ENCODE measurements around the gene SLC13A3. TPM values are rescaled to one million over a fixed set of nuclear protein-coding genes. Genes with fewer than 3 reads are reported as not detected.

Gene SLC13A3
- total RNA-seq, 1 experiment from 2014 or later: 0.39 TPM

GRCh38 chr20:46545827-46546138, 105.5 kb downstream of the SLC13A3 start:
- DNase-seq: no peak
- Histone ChIP-seq H3K27me3 (replicated peaks; ENCODE audit: control insufficient read depth, insufficient read depth, low read length) (no peaks in the 10 kb centered on the region), H3K9me3 (no peaks in the 10 kb centered on the region), H3K4me3 (ENCODE audit: low read depth, low read length) (no peak overlapping the region), H3K36me3 (ENCODE audit: control insufficient read depth, insufficient read depth, low read length) (no peaks in the 10 kb centered on the region), H3K4me1 (no peaks in the 10 kb centered on the region)
- H3K4me3 Mint-ChIP-seq (ENCODE audit: unreplicated experiment): no peak overlapping the region
- H3K27ac Mint-ChIP-seq (ENCODE audit: unreplicated experiment): no peak overlapping the region
- no peaks in the 10 kb centered on the region for H3K9me3 Mint-ChIP-seq (ENCODE audit: unreplicated experiment)
- intact Hi-C loops (cut with micrococcal nuclease; ENCODE audit: unreplicated experiment): no loop called here
- ChIA-PET CTCF (no interaction called here), POLR2A (no interaction called here)
- H3K36me3 Mint-ChIP-seq (ENCODE audit: insufficient read depth, unreplicated experiment): no peaks in the 10 kb centered on the region
- peaks cover 4% of the 10 kb centered on the region for H3K27me3 Mint-ChIP-seq (ENCODE audit: insufficient read depth, unreplicated experiment)
- no TSS peak for BruUV-seq (replicated peaks)
- H3K4me1 Mint-ChIP-seq (ENCODE audit: low read depth, unreplicated experiment): no peaks in the 10 kb centered on the region
- TF ChIP-seq, protein P1, sequence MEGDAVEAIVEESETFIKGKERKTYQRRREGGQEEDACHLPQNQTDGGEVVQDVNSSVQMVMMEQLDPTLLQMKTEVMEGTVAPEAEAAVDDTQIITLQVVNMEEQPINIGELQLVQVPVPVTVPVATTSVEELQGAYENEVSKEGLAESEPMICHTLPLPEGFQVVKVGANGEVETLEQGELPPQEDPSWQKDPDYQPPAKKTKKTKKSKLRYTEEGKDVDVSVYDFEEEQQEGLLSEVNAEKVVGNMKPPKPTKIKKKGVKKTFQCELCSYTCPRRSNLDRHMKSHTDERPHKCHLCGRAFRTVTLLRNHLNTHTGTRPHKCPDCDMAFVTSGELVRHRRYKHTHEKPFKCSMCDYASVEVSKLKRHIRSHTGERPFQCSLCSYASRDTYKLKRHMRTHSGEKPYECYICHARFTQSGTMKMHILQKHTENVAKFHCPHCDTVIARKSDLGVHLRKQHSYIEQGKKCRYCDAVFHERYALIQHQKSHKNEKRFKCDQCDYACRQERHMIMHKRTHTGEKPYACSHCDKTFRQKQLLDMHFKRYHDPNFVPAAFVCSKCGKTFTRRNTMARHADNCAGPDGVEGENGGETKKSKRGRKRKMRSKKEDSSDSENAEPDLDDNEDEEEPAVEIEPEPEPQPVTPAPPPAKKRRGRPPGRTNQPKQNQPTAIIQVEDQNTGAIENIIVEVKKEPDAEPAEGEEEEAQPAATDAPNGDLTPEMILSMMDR (IDR thresholded peaks at IDR 0.05; ENCODE audit: insufficient read depth in 1 of 2, low read depth in 1 of 2, low read length in 1 of 2, severe bottlenecking in 1 of 2, unreplicated experiment in 1 of 2): no peak

DNA sequence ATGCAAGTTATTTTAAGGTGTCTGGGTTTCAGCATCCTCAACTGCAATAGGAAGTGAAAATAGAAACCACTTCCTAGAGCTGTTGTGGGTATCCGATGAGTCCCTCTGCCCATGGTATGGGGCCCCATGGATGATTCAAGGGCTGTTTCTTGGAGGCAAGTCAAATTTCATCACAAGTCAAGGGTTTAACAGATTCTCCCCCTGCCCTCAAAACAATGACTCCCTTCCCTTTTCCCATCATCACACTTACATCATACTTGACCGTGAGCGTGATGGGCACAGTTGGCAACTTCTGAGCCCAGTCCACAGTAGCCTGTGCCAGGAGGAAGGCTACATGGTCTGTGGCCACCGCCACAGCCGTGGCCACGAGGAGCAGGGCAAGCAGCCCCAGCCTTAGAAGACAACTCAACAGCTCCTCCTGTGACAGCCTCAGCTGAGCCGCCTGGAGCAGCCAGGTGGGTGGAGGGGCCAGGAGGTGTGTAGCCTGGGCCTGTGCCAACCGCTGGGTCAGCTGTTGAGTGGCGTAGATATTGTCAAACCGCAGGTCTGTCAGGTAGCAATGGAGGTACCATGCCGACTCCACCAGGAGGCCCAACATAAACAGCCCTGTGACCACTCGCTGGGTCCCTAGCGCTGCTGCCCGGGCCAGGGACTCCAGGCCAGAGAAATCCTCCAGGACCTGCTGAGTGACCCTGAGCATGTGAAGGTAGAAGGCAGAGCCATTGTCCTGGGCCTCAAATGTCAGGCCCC, 106.0 kb downstream of the SLC13A3 start:
- no peaks in the 10 kb centered on the region for H3K36me3 ChIP-seq (ENCODE audit: control insufficient read depth, insufficient read depth, low read length)
- BruUV-seq (replicated peaks): no TSS peak
- Mint-ChIP-seq H3K9me3 (ENCODE audit: unreplicated experiment) (no peaks in the 10 kb centered on the region), H3K27me3 (ENCODE audit: insufficient read depth, unreplicated experiment) (peaks cover 8% of the 10 kb centered on the region), H3K36me3 (ENCODE audit: insufficient read depth, unreplicated experiment) (no peaks in the 10 kb centered on the region), H3K4me3 (ENCODE audit: unreplicated experiment) (no peak overlapping the region), H3K27ac (ENCODE audit: unreplicated experiment) (no peak overlapping the region), H3K4me1 (ENCODE audit: low read depth, unreplicated experiment) (no peaks in the 10 kb centered on the region)
- H3K27me3 ChIP-seq (replicated peaks; ENCODE audit: control insufficient read depth, insufficient read depth, low read length): no peaks in the 10 kb centered on the region
- ChIA-PET POLR2A (no interaction called here), CTCF (interaction anchor here (0.5 kb wide), 1 partner anchor 405 kb away, joined by 4 read pairs; no protein-coding TSS in a partner anchor)
- H3K4me3 ChIP-seq (ENCODE audit: low read depth, low read length): no peak overlapping the region
- DNase-seq: no peak
- H3K9me3 ChIP-seq: no peaks in the 10 kb centered on the region
- intact Hi-C loops (cut with micrococcal nuclease; ENCODE audit: unreplicated experiment): no loop called here
- TF ChIP-seq, protein P1 (IDR thresholded peaks at IDR 0.05; ENCODE audit: insufficient read depth in 1 of 2, low read depth in 1 of 2, low read length in 1 of 2, severe bottlenecking in 1 of 2, unreplicated experiment in 1 of 2): no peak
- no peaks in the 10 kb centered on the region for H3K4me1 ChIP-seq

GRCh38 chr20:46544576-46544975, 106.7 kb downstream of the SLC13A3 start:
- no peaks in the 10 kb centered on the region for H3K9me3 Mint-ChIP-seq (ENCODE audit: unreplicated experiment)
- TF ChIP-seq, protein P1 (IDR thresholded peaks at IDR 0.05; ENCODE audit: insufficient read depth in 1 of 2, low read depth in 1 of 2, low read length in 1 of 2, severe bottlenecking in 1 of 2, unreplicated experiment in 1 of 2): no peak
- DNase-seq: no peak
- H3K27me3 ChIP-seq (replicated peaks; ENCODE audit: control insufficient read depth, insufficient read depth, low read length): no peaks in the 10 kb centered on the region
- H3K4me1 Mint-ChIP-seq (ENCODE audit: low read depth, unreplicated experiment): no peaks in the 10 kb centered on the region
- intact Hi-C loops (cut with micrococcal nuclease; ENCODE audit: unreplicated experiment): no loop called here
- POLR2A ChIA-PET: no interaction called here
- no TSS peak for BruUV-seq (replicated peaks)
- H3K4me3 Mint-ChIP-seq (ENCODE audit: unreplicated experiment): no peak overlapping the region
- H3K27ac Mint-ChIP-seq (ENCODE audit: unreplicated experiment): no peak overlapping the region
- no peaks in the 10 kb centered on the region for H3K4me1 ChIP-seq
- no peaks in the 10 kb centered on the region for H3K36me3 ChIP-seq (ENCODE audit: control insufficient read depth, insufficient read depth, low read length)
- H3K36me3 Mint-ChIP-seq (ENCODE audit: insufficient read depth, unreplicated experiment): no peaks in the 10 kb centered on the region
- H3K27me3 Mint-ChIP-seq (ENCODE audit: insufficient read depth, unreplicated experiment): peaks cover 8% of the 10 kb centered on the region
- CTCF ChIA-PET: interaction anchor here (0.5 kb wide), 1 partner anchor 405 kb away, joined by 4 read pairs; no protein-coding TSS in a partner anchor
- no peaks in the 10 kb centered on the region for H3K9me3 ChIP-seq
- H3K4me3 ChIP-seq (ENCODE audit: low read depth, low read length): no peak overlapping the region
